NCI-H345 treated with DMSO at 0.1 percent for 48 hours (cell line): Measurements from ENCODE around the gene APOBEC3H.
A peak's percentile ranks its signal among the peaks of the same experiment; 100 is the strongest.

Experiments
- DNase-seq: peaks from one replicate; lab custom pipeline; 2025; ENCODE audit not compliant: unreplicated experiment; lab: John Stamatoyannopoulos, UW

Gene APOBEC3H

GRCh38 chr22:39108487-39108886 lies 11.4 kb downstream of the APOBEC3H start:
- DNase-seq: no peak

- no peak for DNase-seq
Measured at GRCh38 chr22:39109361-39109760, 12.3 kb downstream of the APOBEC3H start.

GRCh38 chr22:39110631-39111561 lies 13.9 kb downstream of the APOBEC3H start:
- no peak for DNase-seq

- no peak for DNase-seq
Measured at GRCh38 chr22:39114112-39114511, 17.1 kb downstream of the APOBEC3H start.

GRCh38 chr22:39115570-39115969 lies 18.5 kb downstream of the APOBEC3H start:
- DNase-seq: no peak

GRCh38 chr22:39115977-39116621 lies 19.1 kb downstream of the APOBEC3H start:
- no peak for DNase-seq

GRCh38 chr22:39117585-39118191 lies 20.6 kb downstream of the APOBEC3H start:
- peak; percentile 2 for DNase-seq

- DNase-seq: no peak
Measured at GRCh38 chr22:39120983-39121382, 23.9 kb downstream of the APOBEC3H start.

- no peak for DNase-seq
Measured at GRCh38 chr22:39122772-39123470, 25.9 kb downstream of the APOBEC3H start.

- no peak for DNase-seq
Measured at GRCh38 chr22:39123751-39124581, 26.9 kb downstream of the APOBEC3H start.

GRCh38 chr22:39125622-39126021 lies 28.6 kb downstream of the APOBEC3H start:
- DNase-seq: no peak

GRCh38 chr22:39128508-39128907 lies 31.5 kb downstream of the APOBEC3H start:
- DNase-seq: no peak

GRCh38 chr22:39129081-39129480 lies 32.0 kb downstream of the APOBEC3H start:
- no peak for DNase-seq

- DNase-seq: no peak
Measured at GRCh38 chr22:39129746-39130145, 32.7 kb downstream of the APOBEC3H start.

- DNase-seq: no peak
Measured at GRCh38 chr22:39130152-39130704, 33.2 kb downstream of the APOBEC3H start.

- DNase-seq: no peak
Measured at GRCh38 chr22:39130892-39131855, 34.1 kb downstream of the APOBEC3H start.

- no peak for DNase-seq
Measured at GRCh38 chr22:39132281-39132680, 35.2 kb downstream of the APOBEC3H start.

- no peak for DNase-seq
Measured at GRCh38 chr22:39132871-39133524, 36.0 kb downstream of the APOBEC3H start.
